ENCODE measurements around the gene TSPAN5. TPM values are rescaled to one million over a fixed set of nuclear protein-coding genes. Genes with fewer than 3 reads are reported as not detected.

Gene TSPAN5
- total and polyA plus RNA-seq, 9 of the 15 experiments (the other 6 are each of a cell fraction or from before 2014, with no cell fraction given) = 0.58 to 6.6 (median 0.73) TPM

DNA sequence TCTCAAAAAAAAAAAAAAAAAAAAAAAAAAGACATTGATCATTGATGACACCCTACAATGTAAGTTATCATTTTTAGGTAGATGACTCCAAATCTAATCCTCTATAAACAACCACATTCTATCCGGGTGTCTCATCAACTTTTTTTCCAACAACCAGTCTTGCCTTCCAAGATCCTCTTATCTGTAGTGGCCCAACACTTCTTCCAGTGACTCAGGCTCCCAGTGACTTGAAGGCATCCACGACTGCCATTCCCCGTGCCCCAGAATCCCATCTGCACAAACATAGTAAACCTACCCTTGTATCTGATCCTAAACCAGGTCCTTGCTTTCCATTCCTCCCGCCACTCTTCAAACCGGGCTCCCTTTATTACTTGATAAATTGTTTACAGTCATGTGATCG lies 15.6 kb upstream of the TSPAN5 start:
- intact Hi-C loops (cut with micrococcal nuclease) = no loop called here
- H3K9me3 ChIP-seq (replicated peaks; ENCODE audit: control insufficient read depth, insufficient read depth, low read depth, low read length) = no peaks in the 10 kb centered on the region
- H3K9me1 ChIP-seq (ENCODE audit: control insufficient read depth, insufficient read depth, low read length) = no peaks in the 10 kb centered on the region
- TF ChIP-seq, protein P1, sequence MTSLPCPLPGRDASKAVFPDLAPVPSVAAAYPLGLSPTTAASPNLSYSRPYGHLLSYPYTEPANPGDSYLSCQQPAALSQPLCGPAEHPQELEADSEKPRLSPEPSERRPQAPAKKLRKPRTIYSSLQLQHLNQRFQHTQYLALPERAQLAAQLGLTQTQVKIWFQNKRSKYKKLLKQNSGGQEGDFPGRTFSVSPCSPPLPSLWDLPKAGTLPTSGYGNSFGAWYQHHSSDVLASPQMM (CRISPR knock-in tag; IDR thresholded peaks at IDR 0.05) = no peak
- TF ChIP-seq, protein P2, sequence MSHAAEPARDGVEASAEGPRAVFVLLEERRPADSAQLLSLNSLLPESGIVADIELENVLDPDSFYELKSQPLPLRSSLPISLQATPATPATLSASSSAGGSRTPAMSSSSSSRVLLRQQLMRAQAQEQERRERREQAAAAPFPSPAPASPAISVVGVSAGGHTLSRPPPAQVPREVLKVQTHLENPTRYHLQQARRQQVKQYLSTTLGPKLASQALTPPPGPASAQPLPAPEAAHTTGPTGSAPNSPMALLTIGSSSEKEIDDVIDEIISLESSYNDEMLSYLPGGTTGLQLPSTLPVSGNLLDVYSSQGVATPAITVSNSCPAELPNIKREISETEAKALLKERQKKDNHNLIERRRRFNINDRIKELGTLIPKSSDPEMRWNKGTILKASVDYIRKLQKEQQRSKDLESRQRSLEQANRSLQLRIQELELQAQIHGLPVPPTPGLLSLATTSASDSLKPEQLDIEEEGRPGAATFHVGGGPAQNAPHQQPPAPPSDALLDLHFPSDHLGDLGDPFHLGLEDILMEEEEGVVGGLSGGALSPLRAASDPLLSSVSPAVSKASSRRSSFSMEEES (CRISPR knock-in tag; IDR thresholded peaks at IDR 0.05) = peak; percentile 48; the same call in 1 of the 2 replicates
- TF ChIP-seq, protein P3, sequence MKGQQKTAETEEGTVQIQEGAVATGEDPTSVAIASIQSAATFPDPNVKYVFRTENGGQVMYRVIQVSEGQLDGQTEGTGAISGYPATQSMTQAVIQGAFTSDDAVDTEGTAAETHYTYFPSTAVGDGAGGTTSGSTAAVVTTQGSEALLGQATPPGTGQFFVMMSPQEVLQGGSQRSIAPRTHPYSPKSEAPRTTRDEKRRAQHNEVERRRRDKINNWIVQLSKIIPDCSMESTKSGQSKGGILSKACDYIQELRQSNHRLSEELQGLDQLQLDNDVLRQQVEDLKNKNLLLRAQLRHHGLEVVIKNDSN (CRISPR knock-in tag; IDR thresholded peaks at IDR 0.05) = 0 out of 2 replicates have a peak, but pooled peaks have one; percentile 6
- TF ChIP-seq KAT2B (IDR thresholded peaks at IDR 0.05; ENCODE audit: low read depth, low read length) = no peak
- TF ChIP-seq MXI1 (IDR thresholded peaks at IDR 0.05; ENCODE audit: low read depth, low read length) = no peak
- TF ChIP-seq FOSL1 (tag; conservative IDR thresholded peaks at IDR 0.05) = 0 out of 2 replicates have a peak, but pooled peaks have one; percentile 13
- peaks cover 0 to 3% of the 10 kb centered on the region in 2 experiments; a peak in 2 of 5 replicates for H3K4me1 ChIP-seq (replicated peaks in 1 of 2; ENCODE audit: control insufficient read depth in 2 of 2, insufficient read depth in 2 of 2, low read length in 2 of 2)
- peak overlapping the region; percentile 16; the same call in 1 of the 2 replicates for H3K4me2 ChIP-seq (ENCODE audit: insufficient read depth, low read length)
- no peaks in the 10 kb centered on the region for H3K27me3 ChIP-seq (ENCODE audit: control insufficient read depth in 2 of 2, insufficient read depth in 2 of 2, low read length in 2 of 2)
- ChIA-PET POLR2A (no interaction called here), CTCF (ENCODE audit: low intra/inter-chr PET ratio) (no interaction called here)
- no peaks in the 10 kb centered on the region; the same call in 1 of the 2 replicates for H4K20me1 ChIP-seq (replicated peaks; ENCODE audit: control insufficient read depth, insufficient read depth, low read length)
- in situ Hi-C loops (cut with MboI) = no loop called here
- H3K27ac ChIP-seq (ENCODE audit: extremely low read depth, low read depth, low read length) = no peak overlapping the region
- no peaks in the 10 kb centered on the region for H3K36me3 ChIP-seq (ENCODE audit: control insufficient read depth, insufficient read depth, low read length)
- no peak overlapping the region for H3K9ac ChIP-seq (ENCODE audit: insufficient read depth in 1 of 2, low read depth in 2 of 2, low read length in 2 of 2)
- H3K4me3 ChIP-seq = no peak overlapping the region
- ATAC-seq (no peak), DNase-seq (ENCODE audit: extremely low read depth in 1 of 4, low spot score in 3 of 4) (no peak), FAIRE-seq (no peak)
- BruUV-seq (replicated peaks) = no TSS peak
- no peaks in the 10 kb centered on the region for H3K79me2 ChIP-seq (ENCODE audit: control insufficient read depth, insufficient read depth, low read length)
- WGBS (ENCODE audit: insufficient coverage, low coverage, missing lambda C conversion rate) = 10% methylated on average over 6 of the region's 6 CpGs
- H2AFZ ChIP-seq (ENCODE audit: low read depth, low read length) = no peak overlapping the region; the same call in 1 of the 2 replicates

Measured in K562 (cell line).